ENCODE results near the gene VN1R2.
"Not testable (repeated sequence)": the region's sequence is repeated elsewhere in the genome, so short reads cannot be mapped to it uniquely, and the experiment has no call there.

VN1R2 gene, protein sequence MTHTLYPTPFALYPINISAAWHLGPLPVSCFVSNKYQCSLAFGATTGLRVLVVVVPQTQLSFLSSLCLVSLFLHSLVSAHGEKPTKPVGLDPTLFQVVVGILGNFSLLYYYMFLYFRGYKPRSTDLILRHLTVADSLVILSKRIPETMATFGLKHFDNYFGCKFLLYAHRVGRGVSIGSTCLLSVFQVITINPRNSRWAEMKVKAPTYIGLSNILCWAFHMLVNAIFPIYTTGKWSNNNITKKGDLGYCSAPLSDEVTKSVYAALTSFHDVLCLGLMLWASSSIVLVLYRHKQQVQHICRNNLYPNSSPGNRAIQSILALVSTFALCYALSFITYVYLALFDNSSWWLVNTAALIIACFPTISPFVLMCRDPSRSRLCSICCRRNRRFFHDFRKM

DNA sequence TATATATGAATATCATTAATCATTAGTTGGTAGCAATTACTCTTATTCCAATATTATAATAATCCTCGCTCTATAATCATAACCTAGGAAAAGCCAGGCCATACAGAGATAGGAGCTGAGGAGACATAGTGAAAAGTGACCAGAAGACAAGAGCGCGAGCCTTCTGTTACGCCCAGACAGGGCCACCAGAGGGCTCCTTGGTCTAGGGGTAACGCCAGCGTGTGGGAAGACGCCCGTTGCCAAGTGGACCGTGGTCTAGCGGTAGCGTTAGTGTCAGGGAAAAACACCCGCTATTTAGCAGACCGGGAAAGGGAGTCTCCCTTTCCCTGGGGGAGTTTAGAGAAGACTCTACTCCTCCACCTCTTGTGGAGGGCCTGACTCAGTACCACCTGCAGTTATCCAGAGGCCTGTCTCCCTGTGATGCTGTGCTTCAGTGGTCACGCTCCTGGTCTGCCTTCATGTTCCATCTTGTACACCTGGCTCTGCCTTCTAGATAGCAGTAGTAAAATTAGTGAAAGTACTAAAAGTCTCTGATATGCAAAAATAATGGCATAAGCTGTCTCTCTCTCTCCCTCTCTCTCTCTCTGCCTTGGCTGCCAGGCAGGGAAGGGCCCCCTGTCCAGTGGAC, at the start of gene VN1R2:
VN1R2 (plus strand) TSS at position 578 of the 628 bp plus-strand sequence. CDS start 84 bp downstream, outside the sequence.
- DNase-seq (ENCODE audit: low spot score), result not testable (repeated sequence)

DNA sequence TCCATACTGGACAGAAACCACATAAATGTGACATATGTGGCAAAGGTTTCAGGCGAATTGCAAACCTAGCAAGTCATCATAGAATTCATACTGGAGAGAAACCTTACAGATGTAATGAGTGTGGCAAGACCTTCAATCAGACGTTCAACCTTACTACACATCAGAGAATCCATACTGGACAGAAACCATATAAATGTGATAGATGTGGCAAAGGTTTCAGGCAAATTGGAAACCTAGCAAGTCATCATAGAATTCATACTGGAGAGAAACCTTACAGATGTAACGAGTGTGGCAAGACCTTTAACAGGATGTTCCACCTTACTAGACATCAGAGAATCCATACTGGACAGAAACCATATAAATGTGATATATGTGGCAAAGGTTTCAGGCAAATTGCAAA, 46.5 kb upstream of the VN1R2 start:
- DNase-seq (ENCODE audit: low spot score), result not testable (repeated sequence)

DNA sequence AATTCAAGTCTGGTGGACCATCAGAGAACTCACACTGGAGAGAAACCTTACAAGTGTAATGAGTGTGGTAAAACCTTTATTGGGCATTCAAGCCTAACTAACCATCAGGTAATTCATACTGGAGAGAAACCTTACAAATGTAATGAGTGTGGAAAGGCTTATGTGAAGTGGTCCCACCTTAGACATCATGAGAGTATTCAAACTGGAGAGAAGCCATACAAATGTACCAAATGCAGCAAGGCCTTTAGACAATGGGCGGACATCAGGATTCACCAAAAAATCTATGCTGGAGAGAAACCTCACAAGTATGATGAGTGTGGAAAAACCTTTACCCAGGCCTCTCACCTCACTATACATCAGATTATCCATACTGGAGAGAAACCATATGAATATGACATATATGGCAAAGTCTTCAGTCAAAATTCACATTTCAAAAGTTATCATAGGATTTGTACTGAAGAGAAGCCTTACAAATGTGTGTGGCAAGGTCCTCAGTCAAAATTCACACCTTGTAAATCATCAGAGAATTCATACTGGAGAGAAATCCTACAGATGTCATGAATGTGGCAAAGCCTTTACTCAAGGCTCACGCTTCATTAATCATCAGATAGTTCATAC, 45.3 kb upstream of the VN1R2 start:
- no peak for DNase-seq (ENCODE audit: low spot score)

DNA sequence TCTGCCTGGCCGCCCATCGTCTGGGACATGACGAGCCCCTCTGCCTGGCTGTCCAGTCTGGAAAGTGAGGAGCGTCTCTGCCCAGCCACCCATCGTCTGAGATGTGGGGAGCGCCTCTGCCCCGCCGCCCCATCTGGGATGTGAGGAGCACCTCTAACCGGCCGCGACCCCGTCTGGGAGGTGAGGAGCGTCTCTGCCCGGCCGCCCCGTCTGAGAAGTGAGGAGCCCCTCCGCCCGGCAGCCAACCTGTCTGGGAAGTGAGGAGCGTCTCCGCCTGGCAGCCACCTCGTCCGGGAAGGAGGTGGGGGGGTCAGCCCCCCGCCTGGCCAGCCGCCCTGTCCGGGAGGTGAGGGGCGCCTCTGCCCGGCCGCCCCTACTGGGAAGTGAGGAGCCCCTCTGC, 35.4 kb upstream of the VN1R2 start:
- DNase-seq (ENCODE audit: low spot score), result not testable (repeated sequence)

DNA sequence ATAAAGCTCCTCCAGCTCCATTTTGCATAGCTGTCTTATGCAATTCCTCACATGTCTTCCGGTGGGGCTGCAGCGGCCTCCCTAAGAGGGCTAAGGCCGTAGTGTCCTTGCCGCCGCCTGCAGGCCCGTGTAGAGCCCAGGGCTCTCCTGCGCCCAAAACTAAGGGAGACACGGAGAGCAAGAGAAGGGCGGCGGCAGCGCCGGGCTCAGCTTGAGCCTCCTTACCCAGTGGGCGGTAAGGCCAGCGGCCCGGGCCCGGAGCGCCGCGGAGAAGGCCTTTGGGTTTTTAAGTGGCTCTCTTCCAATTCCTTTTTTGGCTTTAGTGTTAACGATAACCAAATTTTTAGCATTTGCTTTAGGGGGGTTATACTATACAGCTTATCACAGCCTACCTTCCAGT, 33.5 kb upstream of the VN1R2 start:
- no peak for DNase-seq (ENCODE audit: low spot score)

DNA sequence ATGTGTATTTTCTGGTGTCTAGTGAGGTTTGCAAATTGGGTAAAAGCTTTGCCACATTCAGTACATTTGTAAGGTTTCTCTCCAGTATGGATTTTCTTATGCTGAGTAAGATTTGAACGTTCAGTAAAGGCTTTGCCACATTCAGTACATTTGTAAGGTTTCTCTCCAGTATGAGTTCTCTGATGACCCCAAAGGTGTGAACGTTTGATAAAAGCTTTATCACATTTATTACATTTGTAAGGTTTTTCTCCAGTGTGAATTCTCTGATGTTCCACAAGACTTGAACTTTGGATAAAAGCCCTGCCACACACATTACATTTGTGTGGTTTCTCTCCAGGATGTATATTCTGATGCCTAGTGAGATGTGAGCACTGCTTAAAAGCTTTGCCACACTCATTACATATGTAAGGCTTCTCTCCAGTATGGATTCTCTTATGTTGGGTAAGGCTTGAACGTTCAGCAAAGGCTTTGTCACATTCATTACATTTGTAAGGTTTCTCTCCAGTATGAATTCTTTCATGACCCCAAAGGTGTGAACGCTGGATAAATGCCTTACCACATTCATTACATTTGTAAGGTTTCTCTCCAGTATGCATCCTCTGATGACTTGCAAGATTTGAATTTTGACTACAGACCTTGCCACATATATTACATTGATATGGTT, 20.8 kb upstream of the VN1R2 start:
- no peak for DNase-seq (ENCODE audit: low spot score)

DNA sequence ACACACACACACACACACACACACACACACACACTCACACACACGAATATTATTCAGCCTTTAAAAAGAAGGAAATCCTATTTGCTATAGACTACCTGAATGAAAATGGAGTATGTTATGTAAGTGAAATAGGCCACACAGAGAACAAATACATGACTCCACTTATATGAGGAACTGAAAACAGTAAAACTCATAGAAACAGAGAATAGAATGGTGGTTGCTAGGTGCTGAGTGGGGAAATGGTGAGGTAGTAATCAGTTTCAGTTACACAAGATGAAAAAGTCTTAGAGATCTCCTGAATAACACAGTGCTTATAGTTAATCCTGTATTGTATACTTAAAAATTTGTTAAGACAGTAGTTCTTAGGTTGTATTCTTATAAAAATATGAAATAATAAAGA, 11.6 kb upstream of the VN1R2 start:
- DNase-seq (ENCODE audit: low spot score), result no peak

DNA sequence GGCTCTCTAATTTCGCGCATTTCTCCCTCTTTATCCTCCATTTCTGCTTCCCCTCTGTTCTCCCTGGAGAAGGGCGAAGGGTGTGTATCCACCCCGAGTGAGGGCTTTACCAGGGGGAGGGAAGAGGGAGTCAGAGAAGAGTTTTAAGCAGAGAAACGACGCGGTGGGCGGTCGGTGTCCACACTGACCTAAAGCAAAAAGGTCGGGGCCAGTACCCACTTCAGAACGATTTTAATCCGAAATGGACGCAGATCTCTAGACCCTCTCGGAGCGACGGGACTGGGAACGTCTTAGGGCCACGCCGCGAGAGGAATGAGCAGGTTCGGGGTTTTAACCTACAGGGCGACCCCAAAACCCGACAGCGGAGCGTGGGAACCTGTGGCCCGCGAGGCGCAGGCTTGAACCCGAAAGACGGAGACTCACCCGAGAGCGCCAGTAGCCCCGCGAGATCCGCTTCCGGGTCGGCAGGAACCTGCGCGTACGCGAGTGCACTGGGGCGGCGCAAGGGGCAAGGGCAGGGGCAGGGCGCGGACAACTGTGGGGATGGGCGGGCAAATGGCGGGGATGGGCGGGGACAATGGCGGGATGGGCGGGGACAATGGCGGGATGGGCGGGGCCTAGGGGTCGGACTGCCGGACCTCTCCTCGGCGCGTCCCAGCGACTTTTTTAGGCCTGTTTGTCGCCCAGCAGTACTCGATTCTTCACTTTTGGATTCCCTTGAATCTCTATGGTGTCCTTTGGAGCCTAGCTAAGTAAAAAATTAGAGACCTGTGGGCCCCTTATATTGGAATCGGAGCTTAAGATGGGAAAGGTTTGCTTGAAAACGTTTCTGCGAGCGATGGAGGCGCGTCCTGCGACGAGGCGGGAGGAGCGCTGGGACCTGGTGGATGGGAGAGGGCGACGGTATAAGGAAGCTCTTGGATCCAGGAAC, 3.4 kb upstream of the VN1R2 start, which contains the start of gene ZNF677:
ZNF677 (minus strand) TSS at position 463 of the 931 bp plus-strand sequence. CDS start 3,323 bp downstream, outside the sequence.
- peak; percentile 98 for DNase-seq (ENCODE audit: low spot score)

DNA sequence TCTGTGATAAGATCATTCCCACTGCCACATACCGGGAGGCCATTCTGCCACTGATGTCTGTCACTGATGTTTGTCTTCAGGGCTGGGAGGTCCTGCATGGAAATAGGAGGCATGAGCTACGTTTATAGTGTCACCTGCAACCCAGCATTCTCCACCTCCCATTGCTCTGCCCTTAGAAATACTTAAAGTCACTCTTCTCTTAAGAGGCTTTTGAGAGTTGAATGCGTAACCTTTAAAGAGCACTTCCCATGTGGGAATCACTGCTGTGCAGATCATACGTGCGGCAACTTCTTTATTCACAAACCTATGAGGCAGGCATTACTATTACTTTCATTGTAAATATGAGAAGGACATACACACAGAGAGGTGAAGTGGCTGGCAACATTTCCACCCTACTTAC, 9.5 kb downstream of the VN1R2 start, which contains the start of gene VN1R4:
VN1R4 (minus strand) TSS at position 101 of the 400 bp plus-strand sequence; CDS start at position 43, 58 bp downstream.
- not testable (repeated sequence) for DNase-seq (ENCODE audit: low spot score)

DNA sequence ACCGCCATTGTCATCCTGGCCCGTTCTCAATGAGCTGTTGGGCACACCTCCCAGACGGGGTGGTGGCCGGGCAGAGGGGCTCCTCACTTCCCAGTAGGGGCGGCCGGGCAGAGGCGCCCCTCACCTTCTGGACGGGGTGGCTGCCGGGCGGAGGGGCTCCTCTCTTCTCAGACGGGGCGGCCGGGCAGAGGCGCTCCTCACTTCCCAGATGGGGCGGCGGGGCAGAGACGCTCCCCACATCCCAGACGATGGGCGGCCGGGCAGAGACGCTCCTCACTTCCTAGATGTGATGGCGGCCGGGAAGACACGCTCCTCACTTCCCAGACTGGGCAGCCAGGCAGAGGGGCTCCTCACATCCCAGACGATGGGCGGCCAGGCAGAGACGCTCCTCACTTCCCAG, 11.8 kb downstream of the VN1R2 start:
- DNase-seq (ENCODE audit: low spot score), result not testable (repeated sequence)

DNA sequence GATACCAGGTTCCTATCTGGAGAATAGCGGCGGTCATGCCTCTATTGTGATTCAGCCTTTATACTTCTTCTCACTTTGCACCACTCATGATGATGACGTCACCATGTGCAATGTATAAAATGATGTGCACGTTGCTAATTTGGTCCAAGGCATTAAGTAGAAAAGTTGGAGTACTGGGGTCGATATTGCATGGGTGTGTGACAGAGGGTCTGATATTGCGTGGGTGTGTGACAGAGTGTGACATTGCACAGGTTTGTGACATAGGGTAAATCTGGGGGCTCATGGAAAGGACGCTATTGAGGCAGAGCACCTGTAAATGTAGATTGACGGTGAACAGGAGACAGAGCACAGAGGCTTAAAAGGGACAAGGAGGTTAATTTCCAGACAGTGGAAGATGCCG, 14.0 kb downstream of the VN1R2 start:
- DNase-seq (ENCODE audit: low spot score), result no peak

DNA sequence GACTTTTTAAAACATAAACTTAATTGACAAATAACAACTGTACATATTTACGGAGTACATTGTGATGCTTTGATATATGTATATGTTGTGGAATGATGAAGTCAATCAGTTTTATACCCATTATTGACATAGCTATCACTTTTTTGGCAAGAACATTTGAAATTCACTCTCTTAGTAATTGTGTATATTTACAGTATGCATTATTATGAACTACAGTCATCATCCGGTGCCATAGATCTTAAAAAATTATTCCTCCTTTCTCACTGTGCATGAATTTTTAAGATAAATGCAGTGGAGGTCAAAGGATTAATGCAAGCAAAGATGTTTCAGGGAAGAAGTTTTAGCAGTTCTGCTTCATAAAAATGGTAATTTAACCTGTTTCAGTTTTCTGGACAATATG, 17.4 kb downstream of the VN1R2 start:
- DNase-seq (ENCODE audit: low spot score), result no peak

DNA sequence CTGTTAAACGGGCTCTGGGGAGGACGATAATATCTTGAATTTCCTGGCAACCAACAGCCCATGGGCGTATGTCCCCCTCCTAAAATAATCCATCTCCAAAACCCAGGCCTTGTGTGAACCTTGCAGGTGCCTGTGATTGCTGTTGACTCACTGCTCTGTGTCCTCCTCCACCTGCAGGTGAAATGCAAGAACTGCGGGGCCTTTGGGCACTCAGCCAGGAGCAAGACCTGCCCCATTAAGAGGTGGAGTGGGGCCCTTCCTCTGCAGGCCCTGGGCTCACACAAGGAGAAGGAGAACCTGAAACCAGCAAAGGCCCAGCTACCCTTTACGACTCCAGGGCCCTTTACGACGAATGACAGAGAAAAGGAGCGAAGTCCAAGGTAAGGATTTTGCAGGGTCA, 23.9 kb downstream of the VN1R2 start:
- not testable (repeated sequence) for DNase-seq (ENCODE audit: low spot score)

DNA sequence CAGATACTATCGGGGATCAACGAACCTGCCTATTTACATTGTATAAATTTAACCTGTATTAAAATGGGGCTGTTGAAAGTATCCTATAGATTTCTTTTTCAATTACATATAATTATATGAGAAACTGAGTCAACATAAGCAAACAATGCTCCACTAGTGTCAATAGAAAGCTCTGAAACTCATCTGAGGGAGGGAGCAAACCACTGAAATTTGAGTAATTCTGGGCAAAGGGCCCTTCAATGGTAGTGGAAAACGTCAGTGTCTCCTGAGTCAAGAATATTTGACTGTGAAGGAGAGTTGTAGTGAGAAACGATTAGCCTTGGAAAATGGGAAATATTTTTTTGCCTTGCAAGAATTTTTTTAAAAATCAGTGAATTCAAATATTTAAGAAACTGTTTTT, 27.0 kb downstream of the VN1R2 start:
- DNase-seq (ENCODE audit: low spot score), result no peak

DNA sequence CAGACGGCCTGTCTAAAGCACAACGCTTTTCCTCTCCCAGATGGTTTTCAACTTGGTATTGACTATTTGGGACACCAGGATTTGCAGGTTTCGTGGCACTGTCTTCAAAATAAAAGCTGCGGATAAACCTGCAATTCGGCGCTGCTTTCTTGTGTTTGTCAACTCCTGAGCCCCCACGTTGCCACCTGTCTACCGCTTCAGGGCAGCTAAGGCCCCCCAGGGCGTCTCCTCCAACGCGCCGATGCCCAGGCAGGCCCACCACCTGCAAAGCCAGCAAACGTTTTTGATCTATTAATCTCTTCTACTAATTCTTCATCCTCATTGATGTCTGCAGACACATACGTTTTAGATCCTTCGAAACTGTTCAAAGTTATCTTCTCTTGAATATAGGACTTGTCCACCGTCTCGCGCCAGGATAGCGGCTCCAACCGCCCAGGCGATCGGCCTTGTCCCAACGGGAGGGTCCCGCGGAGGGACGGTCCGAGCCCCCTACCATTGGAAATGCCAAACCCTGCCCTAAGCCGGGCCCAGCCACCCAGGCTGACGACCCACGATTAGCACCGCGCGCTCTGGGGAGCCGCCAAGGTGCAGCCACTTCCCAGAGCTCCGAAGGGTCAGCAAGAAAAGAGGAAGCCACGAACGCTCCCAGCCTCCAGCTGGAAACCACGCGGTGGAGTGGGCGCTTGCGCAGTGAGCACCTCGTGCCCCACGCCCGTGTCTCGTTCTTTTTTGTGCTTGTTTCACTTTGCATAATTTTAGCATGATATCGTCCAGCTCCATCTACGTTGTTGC, 32.9 kb downstream of the VN1R2 start:
- DNase-seq (ENCODE audit: low spot score), result no peak

DNA sequence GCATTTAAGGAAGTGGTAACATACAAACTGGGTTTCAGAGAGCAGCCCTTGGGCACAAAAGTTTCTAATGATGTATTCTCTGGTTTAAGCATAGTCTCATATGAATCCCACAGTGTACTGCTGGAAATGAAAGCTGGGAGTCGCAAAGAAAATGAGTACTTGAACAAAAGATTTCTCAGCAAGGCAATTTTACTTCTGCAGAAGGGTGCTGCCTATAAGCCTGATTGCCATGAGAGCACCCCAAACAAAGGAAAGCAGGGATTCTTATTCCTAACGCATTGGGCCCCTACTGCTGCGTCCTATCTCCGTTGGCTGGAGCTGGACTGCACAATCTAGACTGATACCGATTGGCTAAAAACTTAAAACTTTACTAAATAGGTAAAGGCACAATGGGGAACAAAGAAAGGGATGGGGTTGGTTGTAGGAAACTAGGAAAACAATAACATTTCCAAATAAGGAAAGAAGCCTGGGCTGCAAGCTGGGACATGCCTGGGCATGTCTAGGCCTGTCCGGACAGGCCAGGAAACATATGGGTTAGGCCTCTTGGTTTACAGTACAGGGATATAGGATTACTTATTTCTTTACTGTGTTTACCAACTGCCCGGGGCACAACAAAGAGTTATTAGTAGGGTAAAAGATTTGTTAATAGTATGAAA, 36.8 kb downstream of the VN1R2 start:
- no peak for DNase-seq (ENCODE audit: low spot score)

DNA sequence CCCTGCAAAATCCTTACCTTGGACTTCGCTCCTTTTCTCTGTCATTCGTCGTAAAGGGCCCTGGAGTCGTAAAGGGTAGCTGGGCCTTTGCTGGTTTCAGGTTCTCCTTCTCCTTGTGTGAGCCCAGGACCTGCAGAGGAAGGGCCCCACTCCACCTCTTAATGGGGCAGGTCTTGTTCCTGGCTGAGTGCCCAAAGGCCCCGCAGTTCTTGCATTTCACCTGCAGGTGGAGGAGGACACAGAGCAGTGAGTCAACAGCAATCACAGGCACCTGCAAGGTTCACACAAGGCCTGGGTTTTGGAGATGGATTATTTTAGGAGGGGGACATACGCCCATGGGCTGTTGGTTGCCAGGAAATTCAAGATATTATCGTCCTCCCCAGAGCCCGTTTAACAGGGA, 43.2 kb downstream of the VN1R2 start:
- not testable (repeated sequence) for DNase-seq (ENCODE audit: low spot score)

DNA sequence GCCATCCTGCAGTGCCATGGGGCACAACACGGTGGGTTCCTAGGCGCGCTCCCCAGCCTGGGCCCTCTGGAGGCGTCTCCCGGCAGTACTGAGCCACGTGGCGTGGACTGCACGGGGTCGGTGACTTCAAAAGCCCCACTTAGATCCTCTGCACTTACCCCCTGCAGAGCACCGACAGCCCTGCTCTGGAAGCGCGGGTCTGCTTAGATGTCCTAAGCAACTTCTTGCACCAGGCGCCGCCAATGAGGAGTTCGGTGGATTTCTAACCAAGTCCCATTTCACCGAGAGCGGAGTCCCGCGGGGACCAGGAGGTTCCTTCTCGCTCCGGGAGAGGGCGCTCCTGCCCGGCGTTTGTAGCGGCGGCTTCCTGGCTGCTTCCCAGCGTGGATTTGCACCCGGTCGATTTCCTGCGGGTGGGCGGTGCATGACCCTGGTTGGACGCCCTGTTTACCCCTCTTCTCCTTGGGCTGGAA, 50.3 kb downstream of the VN1R2 start:
- peak; percentile 61 for DNase-seq (ENCODE audit: low spot score)

All from AG20443 (cell line).